ENCODE results near the gene TRPV3.

TRPV3 gene

GRCh38 chr17:3474212-3474611 lies 83.4 kb downstream of the TRPV3 start (continued):
- no peak for TF ChIP-seq ZNF660 (tag by site-specific recombination; IDR thresholded peaks at IDR 0.05)

- Histone ChIP-seq H3K4me3 (ENCODE audit: low read depth, low read length) (no peak overlapping the region), H3K36me3 (ENCODE audit: control insufficient read depth in 2 of 2, insufficient read depth in 1 of 2, low read length in 2 of 2) (no peaks in the 10 kb centered on the region), H3K9me3 (ENCODE audit: control insufficient read depth, insufficient read depth, low read depth, low read length) (no peaks in the 10 kb centered on the region), H3K27ac (ENCODE audit: extremely low read depth, low read depth, low read length) (no peak overlapping the region), H3K4me1 (ENCODE audit: control insufficient read depth, insufficient read depth, low read length) (no peaks in the 10 kb centered on the region)
- ChIA-PET POLR2A (no interaction called here), CTCF (interaction anchor here (0.7 kb wide), 1 partner anchor 214 kb away, joined by 3 read pairs; no protein-coding TSS in a partner anchor)
- no peak for TF ChIP-seq OSR2 (tag by site-specific recombination; IDR thresholded peaks at IDR 0.05)
- TF ChIP-seq ZNF248 (tag by site-specific recombination; IDR thresholded peaks at IDR 0.05): no peak
- no peak for TF ChIP-seq ZNF174 (tag by site-specific recombination; IDR thresholded peaks at IDR 0.05)
- TF ChIP-seq KLF9 (tag by site-specific recombination; IDR thresholded peaks at IDR 0.05; ENCODE audit: low read depth): no peak
- TF ChIP-seq ZNF223 (tag by site-specific recombination; IDR thresholded peaks at IDR 0.05): no peak
- TF ChIP-seq ZBTB20 (tag by site-specific recombination; IDR thresholded peaks at IDR 0.05): no peak
- TF ChIP-seq ZNF670 (tag by site-specific recombination; IDR thresholded peaks at IDR 0.05; ENCODE audit: low read depth): no peak
These were observed 85.5 kb downstream of the TRPV3 start for GRCh38 chr17:3472137-3472536.

GRCh38 chr17:3471599-3471998 lies 86.0 kb downstream of the TRPV3 start, which contains the start of gene SPATA22:
SPATA22 (minus strand) TSS chr17:3471819; CDS start chr17:3469325, 2,494 bp downstream.
- Histone ChIP-seq H3K27ac (ENCODE audit: extremely low read depth, low read depth, low read length) (no peak within 1 kb of the TSS), H3K9me3 (ENCODE audit: control insufficient read depth, insufficient read depth, low read depth, low read length) (no peaks in the 10 kb centered on the region), H3K36me3 (ENCODE audit: control insufficient read depth in 2 of 2, insufficient read depth in 1 of 2, low read length in 2 of 2) (no peaks in the 10 kb centered on the region), H3K4me1 (ENCODE audit: control insufficient read depth, insufficient read depth, low read length) (no peaks in the 10 kb centered on the region), H3K4me3 (ENCODE audit: low read depth, low read length) (no peak within 1 kb of the TSS)
- CTCF ChIA-PET: interaction anchor here (0.7 kb wide), 1 partner anchor 213 kb away, joined by 3 read pairs; no protein-coding TSS in a partner anchor
- POLR2A ChIA-PET: no interaction called here
- TF ChIP-seq ZNF18 (tag by site-specific recombination; IDR thresholded peaks at IDR 0.05) (no peak), ZSCAN18 (tag by site-specific recombination; IDR thresholded peaks at IDR 0.05) (no peak), ZNF677 (tag by site-specific recombination; IDR thresholded peaks at IDR 0.05) (no peak), ZNF791 (tag by site-specific recombination; IDR thresholded peaks at IDR 0.05) (no peak), KLF17 (tag by site-specific recombination; IDR thresholded peaks at IDR 0.05) (no peak), ZFHX2 (tag by site-specific recombination; conservative IDR thresholded peaks at IDR 0.05) (no peak), YY2 (tag by site-specific recombination; IDR thresholded peaks at IDR 0.05) (no peak), ZNF549 (tag by site-specific recombination; IDR thresholded peaks at IDR 0.05) (no peak), YY1 (tag by site-specific recombination; IDR thresholded peaks at IDR 0.05) (no peak), ZNF600 (tag by site-specific recombination; IDR thresholded peaks at IDR 0.05) (no peak), ZNF184 (tag by site-specific recombination; IDR thresholded peaks at IDR 0.05) (no peak), ZNF174 (tag by site-specific recombination; IDR thresholded peaks at IDR 0.05) (no peak), ZNF23 (tag by site-specific recombination; IDR thresholded peaks at IDR 0.05; ENCODE audit: borderline replicate concordance) (no peak), ZNF148 (tag by site-specific recombination; IDR thresholded peaks at IDR 0.05; ENCODE audit: borderline replicate concordance) (no peak), PRDM2 (tag by site-specific recombination; IDR thresholded peaks at IDR 0.05; ENCODE audit: borderline replicate concordance) (no peak)

Measured in HEK293 (cell line).